ENCODE results near the gene NISCH.

NISCH gene

GRCh38 chr3:52494886-52495495 is 39.6 kb downstream of the NISCH start, which contains the start of gene STAB1:
Gene STAB1, plus strand, starts transcription at chr3:52495338. Its CDS starts 76 bp downstream, at chr3:52495414.
- Histone ChIP-seq H3K4me3 (no peak within 1 kb of the TSS), H3K4me1 (peaks cover 67% of the 10 kb centered on the region), H4K20me1 (peaks cover 44% of the 10 kb centered on the region), H3K9ac (peak within 1 kb of the TSS; percentile 64), H3K27ac (peak within 1 kb of the TSS; percentile 60), H3K9me3 (no peaks in the 10 kb centered on the region), H3K4me2 (peak within 1 kb of the TSS; percentile 74), H3K36me3 (peaks cover 42% of the 10 kb centered on the region), H3K27me3 (no peaks in the 10 kb centered on the region)
- no peak for TF ChIP-seq Cebpa-rat (IDR thresholded peaks at IDR 0.05)

GRCh38 chr3:52495777-52496602 is 40.6 kb downstream of the NISCH start:
- H3K9ac ChIP-seq: peak overlapping the region; percentile 64; the same call in 1 of the 2 replicates
- peak overlapping the region; percentile 74 for H3K4me2 ChIP-seq
- peaks cover 34% of the 10 kb centered on the region for H4K20me1 ChIP-seq
- 0 out of 2 replicates have a peak overlapping the region, but pooled peaks have one; percentile 60 for H3K27ac ChIP-seq
- no peaks in the 10 kb centered on the region for H3K27me3 ChIP-seq
- no peak overlapping the region for H3K4me3 ChIP-seq
- no peaks in the 10 kb centered on the region for H3K9me3 ChIP-seq
- peaks cover 67% of the 10 kb centered on the region for H3K4me1 ChIP-seq
- peaks cover 32% of the 10 kb centered on the region for H3K36me3 ChIP-seq
- TF ChIP-seq Cebpa-rat (IDR thresholded peaks at IDR 0.05): no peak

- peaks cover 8% of the 10 kb centered on the region; the same call in 1 of the 2 replicates for H3K36me3 ChIP-seq
- peak; percentile 55; the same call in 1 of the 2 replicates for TF ChIP-seq Cebpa-rat (IDR thresholded peaks at IDR 0.05)
- H3K4me3 ChIP-seq: no peak overlapping the region
- peak overlapping the region; percentile 79 for H3K4me2 ChIP-seq
- no peaks in the 10 kb centered on the region for H3K9me3 ChIP-seq
- H3K27me3 ChIP-seq: no peaks in the 10 kb centered on the region
- H3K27ac ChIP-seq: peak overlapping the region; percentile 61
- H4K20me1 ChIP-seq: 0 out of 2 replicates have a peak, but pooled peaks cover 12% of the 10 kb centered on the region
- H3K9ac ChIP-seq: peak overlapping the region; percentile 4; the same call in 1 of the 2 replicates
- peaks cover 83% of the 10 kb centered on the region for H3K4me1 ChIP-seq
These were observed 43.0 kb downstream of the NISCH start for GRCh38 chr3:52498137-52499054.

DNA sequence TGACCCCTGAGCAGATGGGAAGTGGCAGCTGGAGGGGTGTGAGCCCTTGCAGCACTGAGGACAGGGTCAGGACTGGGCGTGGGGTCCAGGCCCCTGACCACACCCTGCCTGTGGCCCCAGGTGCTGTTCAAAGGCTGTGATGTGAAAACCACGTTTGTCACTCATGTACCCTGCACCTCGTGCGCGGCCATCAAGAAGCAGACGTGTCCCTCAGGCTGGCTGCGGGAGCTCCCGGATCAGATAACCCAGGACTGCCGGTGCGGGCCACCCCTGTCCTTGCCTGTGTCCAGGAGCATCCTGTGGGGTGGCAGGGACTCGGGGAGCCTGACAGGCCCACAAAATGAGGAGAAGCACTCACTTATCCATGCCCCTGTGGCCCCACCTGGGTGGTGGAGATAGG is 45.6 kb downstream of the NISCH start:
- Histone ChIP-seq H3K4me3 (no peak overlapping the region), H3K27ac (no peak overlapping the region), H3K4me2 (no peak overlapping the region), H3K36me3 (no peaks in the 10 kb centered on the region), H3K4me1 (peaks cover 70% of the 10 kb centered on the region), H4K20me1 (no peaks in the 10 kb centered on the region), H3K9ac (no peak overlapping the region), H3K9me3 (no peaks in the 10 kb centered on the region), H3K27me3 (no peaks in the 10 kb centered on the region)
- TF ChIP-seq Cebpa-rat (IDR thresholded peaks at IDR 0.05): no peak

DNA sequence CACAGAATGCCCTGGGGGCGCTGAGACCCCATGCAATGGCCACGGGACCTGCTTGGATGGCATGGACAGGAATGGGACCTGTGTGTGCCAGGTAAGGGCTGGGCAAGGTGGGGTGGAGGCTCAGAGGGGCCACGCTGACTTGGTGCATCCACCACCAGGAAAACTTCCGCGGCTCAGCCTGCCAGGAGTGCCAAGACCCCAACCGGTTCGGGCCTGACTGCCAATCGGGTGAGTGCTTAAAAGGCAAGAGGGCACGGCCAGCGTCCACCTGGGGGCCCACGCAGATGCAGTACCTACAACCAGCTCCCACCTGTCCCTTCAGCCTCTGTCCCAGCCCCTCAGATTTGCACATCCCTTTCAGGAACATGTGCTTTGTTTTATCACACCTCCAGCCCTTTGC is 46.6 kb downstream of the NISCH start:
- no peaks in the 10 kb centered on the region for H3K9me3 ChIP-seq
- no peak overlapping the region for H3K4me3 ChIP-seq
- no peaks in the 10 kb centered on the region for H3K36me3 ChIP-seq
- no peak for TF ChIP-seq Cebpa-rat (IDR thresholded peaks at IDR 0.05)
- peak overlapping the region; percentile 63 for H3K4me2 ChIP-seq
- H3K9ac ChIP-seq: no peak overlapping the region
- H3K27me3 ChIP-seq: no peaks in the 10 kb centered on the region
- no peaks in the 10 kb centered on the region for H4K20me1 ChIP-seq
- H3K4me1 ChIP-seq: peaks cover 66% of the 10 kb centered on the region
- peak overlapping the region; percentile 31; the same call in 1 of the 2 replicates for H3K27ac ChIP-seq

DNA sequence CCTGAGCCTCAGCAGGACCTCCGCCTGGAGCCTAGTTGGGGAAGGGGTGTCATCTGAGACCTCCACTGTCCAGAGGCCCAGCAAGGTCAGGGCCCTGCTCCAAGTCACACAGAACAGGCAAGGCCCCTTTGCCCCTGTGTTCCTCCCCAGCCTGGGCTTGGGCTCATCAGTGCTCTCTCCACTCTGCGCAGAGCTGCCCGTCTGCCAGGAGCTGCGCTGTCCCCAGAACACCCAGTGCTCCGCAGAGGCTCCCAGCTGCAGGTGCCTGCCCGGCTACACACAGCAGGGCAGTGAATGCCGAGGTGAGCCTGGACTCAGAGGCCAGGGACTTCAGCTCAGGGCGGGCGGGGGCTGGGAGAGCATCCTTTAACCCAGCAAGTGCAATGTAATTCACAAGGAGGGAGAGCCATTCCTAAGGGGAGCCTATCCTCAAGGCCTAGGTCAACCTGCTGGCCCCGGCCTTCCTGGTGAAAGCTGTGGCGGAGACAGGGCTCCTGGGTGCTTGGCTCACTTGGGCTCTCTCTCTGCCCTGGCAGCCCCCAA is 47.5 kb downstream of the NISCH start:
- Histone ChIP-seq H3K9me3 (no peaks in the 10 kb centered on the region), H3K4me1 (peaks cover 59% of the 10 kb centered on the region), H3K27ac (peak overlapping the region; percentile 31; the same call in 1 of the 2 replicates), H3K4me3 (no peak overlapping the region), H3K4me2 (peak overlapping the region; percentile 63), H4K20me1 (no peaks in the 10 kb centered on the region), H3K36me3 (no peaks in the 10 kb centered on the region), H3K27me3 (no peaks in the 10 kb centered on the region), H3K9ac (no peak overlapping the region)
- TF ChIP-seq Cebpa-rat (IDR thresholded peaks at IDR 0.05): no peak

GRCh38 chr3:52503788-52504424 is 48.5 kb downstream of the NISCH start:
- H3K4me3 ChIP-seq: no peak overlapping the region
- H4K20me1 ChIP-seq: no peaks in the 10 kb centered on the region
- H3K27ac ChIP-seq: no peak overlapping the region
- H3K4me2 ChIP-seq: no peak overlapping the region
- H3K36me3 ChIP-seq: no peaks in the 10 kb centered on the region
- no peak for TF ChIP-seq Cebpa-rat (IDR thresholded peaks at IDR 0.05)
- no peaks in the 10 kb centered on the region for H3K27me3 ChIP-seq
- no peak overlapping the region for H3K9ac ChIP-seq
- H3K9me3 ChIP-seq: no peaks in the 10 kb centered on the region
- peaks cover 49% of the 10 kb centered on the region for H3K4me1 ChIP-seq

GRCh38 chr3:52504977-52505376 is 49.6 kb downstream of the NISCH start:
- no peaks in the 10 kb centered on the region for H3K36me3 ChIP-seq
- no peak for TF ChIP-seq Cebpa-rat (IDR thresholded peaks at IDR 0.05)
- H3K4me2 ChIP-seq: no peak overlapping the region
- H3K9ac ChIP-seq: no peak overlapping the region
- H3K27me3 ChIP-seq: no peaks in the 10 kb centered on the region
- peaks cover 39% of the 10 kb centered on the region for H3K4me1 ChIP-seq
- H3K4me3 ChIP-seq: no peak overlapping the region
- no peaks in the 10 kb centered on the region for H3K9me3 ChIP-seq
- no peaks in the 10 kb centered on the region for H4K20me1 ChIP-seq
- H3K27ac ChIP-seq: no peak overlapping the region

All from BLaER1 (cell line).